ENCODE data around the gene MICAL3. TPM values are rescaled to one million over a fixed set of nuclear protein-coding genes. Genes with fewer than 3 reads are reported as not detected.
A peak's percentile ranks its signal among the peaks of the same experiment; 100 is the strongest.

MICAL3 gene
- total and polyA plus RNA-seq, 9 of the 15 experiments (the other 6 are each of a cell fraction or from before 2014, with no cell fraction given), result 0.53 to 32.1 (median 12.3) TPM

DNA sequence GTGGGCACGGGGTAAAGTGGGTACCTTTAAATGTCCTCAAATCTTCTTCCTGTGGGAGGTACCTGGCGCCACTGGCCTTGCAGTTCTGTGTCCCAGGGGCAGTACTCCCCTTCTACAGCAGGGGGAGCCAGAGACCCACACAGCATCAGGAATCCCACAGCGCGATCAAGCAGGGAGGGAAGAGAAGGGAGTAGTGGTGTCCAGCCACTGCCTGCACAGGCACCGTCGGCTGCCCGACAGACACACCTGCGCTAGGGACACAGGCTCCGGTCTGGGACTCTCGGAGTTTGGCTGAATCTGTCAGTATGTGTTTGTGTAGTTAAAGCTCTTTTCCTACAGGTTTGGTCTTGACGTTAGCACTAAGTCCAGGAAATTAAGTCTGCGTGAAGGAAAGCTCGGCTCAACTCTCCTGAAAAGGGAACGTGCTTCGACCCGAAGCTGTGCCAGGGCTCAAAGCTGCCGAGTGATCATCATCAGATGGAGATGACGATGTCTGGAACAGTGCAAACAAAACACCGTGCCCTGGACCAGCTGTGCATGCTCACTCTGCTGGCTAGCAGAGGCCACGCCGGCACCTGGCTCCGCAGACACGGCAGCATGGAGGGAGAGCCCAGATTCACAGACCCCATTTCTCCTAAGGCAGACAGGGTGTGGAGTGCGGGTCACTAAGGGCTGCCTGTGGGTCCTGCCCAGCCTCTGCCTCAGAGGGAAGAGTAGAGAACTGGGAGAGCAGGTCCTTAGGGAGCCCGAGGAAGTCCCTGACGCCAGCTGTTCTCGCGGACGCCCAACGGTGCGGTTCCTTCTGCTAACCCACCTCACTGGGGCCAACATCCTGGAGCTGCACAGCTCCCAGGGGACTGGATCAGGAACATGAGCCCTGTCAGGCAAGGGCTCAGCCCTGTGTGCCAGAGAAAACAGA lies 194.1 kb downstream of the MICAL3 start (continued):
- TF ChIP-seq KDM5B (IDR thresholded peaks at IDR 0.05; ENCODE audit: insufficient replicate concordance, low read depth, low read length) (no peak), MED1 (CRISPR knock-in tag; IDR thresholded peaks at IDR 0.05; ENCODE audit: borderline replicate concordance) (no peak), ZNF174 (CRISPR knock-in tag; IDR thresholded peaks at IDR 0.05) (no peak), NFIC (IDR thresholded peaks at IDR 0.05) (no peak), SMAD2 (IDR thresholded peaks at IDR 0.05; ENCODE audit: low read depth, low read length) (no peak), NBN (IDR thresholded peaks at IDR 0.05; ENCODE audit: low read depth) (no peak), HDGF (IDR thresholded peaks at IDR 0.05) (peak; percentile 66; the same call in 1 of the 2 replicates), MIER1 (IDR thresholded peaks at IDR 0.05; ENCODE audit: low read depth) (no peak), KDM4B (IDR thresholded peaks at IDR 0.05; ENCODE audit: borderline replicate concordance in 2 of 2, low read depth in 1 of 2) (no peak), MEF2A (IDR thresholded peaks at IDR 0.05; ENCODE audit: control insufficient read depth, low read depth, low read length) (no peak), ZC3H8 (IDR thresholded peaks at IDR 0.05) (no peak), FOXM1 (IDR thresholded peaks at IDR 0.05; ENCODE audit: low read depth) (no peak), FOXM1 (CRISPR knock-in tag; IDR thresholded peaks at IDR 0.05; ENCODE audit: low read depth) (no peak), STAT5A (IDR thresholded peaks at IDR 0.05; ENCODE audit: borderline replicate concordance, low read length) (no peak), CEBPG (CRISPR knock-in tag; IDR thresholded peaks at IDR 0.05) (no peak), CEBPG (tag; conservative IDR thresholded peaks at IDR 0.05 in 1 of 2, IDR thresholded peaks at IDR 0.05 in 1 of 2) (no peak), SPI1 (IDR thresholded peaks at IDR 0.05; ENCODE audit: borderline replicate concordance, low read depth, low read length) (0 out of 2 replicates have a peak, but pooled peaks have one; percentile 4), RBM25 (IDR thresholded peaks at IDR 0.05; ENCODE audit: low read depth, low read length, severe bottlenecking) (no peak), CBX3 (IDR thresholded peaks at IDR 0.05; ENCODE audit: borderline replicate concordance in 1 of 2, low read length in 2 of 2) (no peak), ZNF347 (CRISPR knock-in tag; IDR thresholded peaks at IDR 0.05; ENCODE audit: low read depth) (no peak), RFX7 (CRISPR knock-in tag; IDR thresholded peaks at IDR 0.05) (no peak), CHD4 (IDR thresholded peaks at IDR 0.05; ENCODE audit: insufficient read depth, insufficient replicate concordance, low read depth, low read length, poor library complexity, severe bottlenecking) (no peak), FOXA1 (IDR thresholded peaks at IDR 0.05; ENCODE audit: borderline replicate concordance) (no peak)
- TF ChIP-seq, protein P1, sequence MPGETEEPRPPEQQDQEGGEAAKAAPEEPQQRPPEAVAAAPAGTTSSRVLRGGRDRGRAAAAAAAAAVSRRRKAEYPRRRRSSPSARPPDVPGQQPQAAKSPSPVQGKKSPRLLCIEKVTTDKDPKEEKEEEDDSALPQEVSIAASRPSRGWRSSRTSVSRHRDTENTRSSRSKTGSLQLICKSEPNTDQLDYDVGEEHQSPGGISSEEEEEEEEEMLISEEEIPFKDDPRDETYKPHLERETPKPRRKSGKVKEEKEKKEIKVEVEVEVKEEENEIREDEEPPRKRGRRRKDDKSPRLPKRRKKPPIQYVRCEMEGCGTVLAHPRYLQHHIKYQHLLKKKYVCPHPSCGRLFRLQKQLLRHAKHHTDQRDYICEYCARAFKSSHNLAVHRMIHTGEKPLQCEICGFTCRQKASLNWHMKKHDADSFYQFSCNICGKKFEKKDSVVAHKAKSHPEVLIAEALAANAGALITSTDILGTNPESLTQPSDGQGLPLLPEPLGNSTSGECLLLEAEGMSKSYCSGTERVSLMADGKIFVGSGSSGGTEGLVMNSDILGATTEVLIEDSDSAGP (CRISPR knock-in tag; IDR thresholded peaks at IDR 0.05), result no peak
- TF ChIP-seq, protein P2, sequence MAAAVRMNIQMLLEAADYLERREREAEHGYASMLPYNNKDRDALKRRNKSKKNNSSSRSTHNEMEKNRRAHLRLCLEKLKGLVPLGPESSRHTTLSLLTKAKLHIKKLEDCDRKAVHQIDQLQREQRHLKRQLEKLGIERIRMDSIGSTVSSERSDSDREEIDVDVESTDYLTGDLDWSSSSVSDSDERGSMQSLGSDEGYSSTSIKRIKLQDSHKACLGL (CRISPR knock-in tag; IDR thresholded peaks at IDR 0.05; ENCODE audit: borderline replicate concordance, poor library complexity, severe bottlenecking), result no peak
- TF ChIP-seq, protein P3, sequence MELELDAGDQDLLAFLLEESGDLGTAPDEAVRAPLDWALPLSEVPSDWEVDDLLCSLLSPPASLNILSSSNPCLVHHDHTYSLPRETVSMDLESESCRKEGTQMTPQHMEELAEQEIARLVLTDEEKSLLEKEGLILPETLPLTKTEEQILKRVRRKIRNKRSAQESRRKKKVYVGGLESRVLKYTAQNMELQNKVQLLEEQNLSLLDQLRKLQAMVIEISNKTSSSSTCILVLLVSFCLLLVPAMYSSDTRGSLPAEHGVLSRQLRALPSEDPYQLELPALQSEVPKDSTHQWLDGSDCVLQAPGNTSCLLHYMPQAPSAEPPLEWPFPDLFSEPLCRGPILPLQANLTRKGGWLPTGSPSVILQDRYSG (tag; conservative IDR thresholded peaks at IDR 0.05; ENCODE audit: low read depth), result no peak

Measured in K562 (cell line).